HG02884 (cell line): ENCODE data around the gene ITPKB.
"Not testable (repeated sequence)": the region's sequence is repeated elsewhere in the genome, so short reads cannot be mapped to it uniquely, and the experiment has no call there.

Experiments
- ATAC-seq: cut with Tn5 transposase; IDR thresholded peaks from one replicate; pipeline ENCODE4 v1.9.1; 2021; ENCODE audit warnings: mild to moderate bottlenecking, moderate library complexity; ENCODE audit not compliant: unreplicated experiment

The ITPKB gene

DNA sequence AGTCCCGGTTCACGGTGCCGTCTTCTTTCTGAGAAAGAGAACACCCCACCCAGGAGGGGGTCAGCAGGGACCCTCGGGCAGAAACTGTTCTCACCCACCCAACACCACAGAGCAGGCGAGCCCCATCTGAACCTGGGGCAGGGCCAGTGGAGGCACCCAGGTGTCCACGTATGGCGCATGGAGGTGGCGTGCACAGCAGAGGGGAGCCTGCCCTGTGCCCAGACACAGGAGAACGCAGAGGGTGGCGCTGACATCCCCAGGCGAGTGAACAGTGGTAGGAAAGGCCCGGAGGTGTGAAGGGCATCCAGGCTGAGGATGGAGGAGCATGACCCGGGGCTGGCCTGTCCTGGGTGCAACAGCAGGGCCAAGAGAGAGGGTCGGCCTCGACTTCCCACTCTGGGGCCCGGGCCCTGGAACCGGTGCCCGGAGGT lies 99.4 kb downstream of the ITPKB start:
- no peak for ATAC-seq

DNA sequence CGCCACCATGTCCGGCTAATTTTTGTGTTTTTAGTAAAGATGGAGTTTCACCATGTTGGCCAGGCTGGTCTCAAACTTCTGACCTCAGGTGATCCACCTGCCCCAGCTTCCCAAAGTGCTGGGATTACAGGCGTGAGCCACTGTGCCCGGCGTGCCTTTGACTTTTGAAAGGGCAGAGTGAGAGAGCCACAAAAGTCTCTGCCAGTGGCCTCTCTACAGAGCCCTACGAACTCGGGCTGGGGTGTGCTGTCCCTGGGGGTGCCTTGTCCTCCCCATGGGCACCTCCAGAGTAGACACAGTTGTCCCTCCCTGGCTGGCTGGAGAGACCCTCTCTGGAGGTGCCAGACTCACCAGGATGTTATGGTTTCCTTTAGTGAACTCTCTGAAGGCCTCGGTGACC lies 99.9 kb downstream of the ITPKB start:
- ATAC-seq = not testable (repeated sequence)

DNA sequence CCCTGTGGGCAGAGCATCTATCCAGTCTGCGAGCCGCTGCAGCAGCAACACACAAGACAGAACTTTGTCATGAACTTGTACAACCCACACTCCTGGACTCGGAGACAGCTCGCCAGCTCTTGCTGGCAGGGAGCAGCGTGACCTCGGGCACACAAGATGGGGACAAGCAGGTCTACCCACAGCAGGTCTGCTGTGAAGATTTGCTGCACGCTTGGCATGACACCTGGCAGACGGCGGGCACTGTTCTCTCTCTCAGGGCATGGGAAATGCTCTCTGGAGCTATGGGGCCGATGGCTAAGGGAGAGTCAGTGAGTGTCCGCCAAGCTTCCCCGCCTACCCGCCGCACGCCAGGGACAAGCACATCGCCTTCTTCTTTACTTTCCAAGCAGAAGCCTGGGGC lies 100.5 kb downstream of the ITPKB start:
- ATAC-seq = no peak

DNA sequence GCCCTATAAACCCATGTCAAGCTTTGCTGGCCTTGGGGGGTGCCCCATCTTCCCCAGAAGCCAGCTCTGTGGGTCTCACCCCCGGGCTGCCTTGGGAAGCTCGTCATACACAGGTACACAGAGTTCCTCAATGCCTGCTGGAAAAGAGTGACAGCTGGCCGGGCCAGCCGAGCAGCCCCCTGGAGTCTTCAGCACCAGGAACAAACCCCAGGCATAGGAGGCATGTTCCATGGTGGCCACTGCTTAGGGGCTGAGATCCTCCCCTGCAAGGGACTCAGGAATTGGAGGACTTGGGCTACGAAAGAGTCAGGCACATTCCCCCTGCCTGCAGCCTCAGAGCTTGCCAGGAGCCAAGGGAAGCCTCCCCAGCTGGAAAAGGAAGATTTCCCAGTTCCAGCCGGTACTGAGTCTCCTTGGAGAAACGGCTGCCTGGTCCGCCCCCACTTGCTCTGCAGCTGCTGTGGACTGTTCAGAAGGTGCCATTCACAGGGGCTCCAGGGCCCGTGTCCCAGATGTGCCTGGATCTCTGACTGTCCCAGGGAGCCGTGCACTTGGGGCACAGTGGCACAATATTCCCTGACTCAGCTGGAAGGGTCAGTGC lies 101.0 kb downstream of the ITPKB start:
- ATAC-seq = no peak

DNA sequence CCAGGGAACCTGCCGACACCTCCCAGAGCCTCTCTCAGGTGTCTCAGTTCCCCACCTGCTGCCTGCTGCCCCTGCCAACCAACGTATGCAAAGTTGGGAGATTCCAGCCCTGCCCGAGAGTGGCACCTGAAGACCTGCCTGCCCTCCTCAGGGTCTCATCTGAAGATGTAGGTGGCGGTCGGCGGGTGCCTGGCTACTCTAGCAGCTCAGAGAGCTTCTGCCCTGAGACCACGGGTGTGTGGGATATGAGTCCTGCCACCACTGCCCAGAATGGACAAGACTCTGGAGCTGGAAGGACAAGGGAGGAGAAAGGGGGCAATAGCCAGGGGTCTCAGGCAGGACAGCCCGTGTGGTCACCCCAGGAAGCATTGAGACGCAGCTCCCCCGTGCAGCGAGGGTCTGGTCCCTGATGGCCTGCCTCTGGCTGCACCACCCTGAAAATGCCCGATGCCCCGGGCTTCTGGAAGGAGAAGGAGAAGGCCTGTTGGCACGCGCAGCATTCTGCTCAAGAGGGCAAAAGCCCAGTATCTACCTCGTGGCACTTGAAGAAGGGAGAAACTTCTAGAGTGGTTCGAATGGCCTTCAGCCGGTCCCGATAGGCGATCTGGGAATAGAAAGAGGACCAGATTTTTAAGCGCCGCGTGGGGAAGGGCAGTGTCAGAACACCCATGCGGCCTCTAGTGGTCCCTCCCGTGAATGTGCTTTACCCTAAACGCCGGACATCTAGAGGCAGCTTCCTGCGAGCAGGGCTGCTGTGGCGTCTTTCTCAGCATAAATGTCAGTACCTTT lies 101.7 kb downstream of the ITPKB start:
- no peak for ATAC-seq

DNA sequence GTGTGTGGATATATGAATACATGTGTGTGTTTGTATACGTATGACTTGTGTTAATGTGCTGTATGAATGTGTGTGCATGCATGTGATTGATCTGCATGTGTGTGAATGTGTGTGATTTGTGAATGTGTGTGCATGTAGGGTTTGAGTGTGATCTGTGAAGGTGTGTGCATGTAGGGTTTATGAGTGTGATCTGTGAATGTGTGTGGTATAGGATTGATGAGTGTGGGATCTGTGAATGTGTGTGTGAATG lies 102.3 kb downstream of the ITPKB start:
- no peak for ATAC-seq

DNA sequence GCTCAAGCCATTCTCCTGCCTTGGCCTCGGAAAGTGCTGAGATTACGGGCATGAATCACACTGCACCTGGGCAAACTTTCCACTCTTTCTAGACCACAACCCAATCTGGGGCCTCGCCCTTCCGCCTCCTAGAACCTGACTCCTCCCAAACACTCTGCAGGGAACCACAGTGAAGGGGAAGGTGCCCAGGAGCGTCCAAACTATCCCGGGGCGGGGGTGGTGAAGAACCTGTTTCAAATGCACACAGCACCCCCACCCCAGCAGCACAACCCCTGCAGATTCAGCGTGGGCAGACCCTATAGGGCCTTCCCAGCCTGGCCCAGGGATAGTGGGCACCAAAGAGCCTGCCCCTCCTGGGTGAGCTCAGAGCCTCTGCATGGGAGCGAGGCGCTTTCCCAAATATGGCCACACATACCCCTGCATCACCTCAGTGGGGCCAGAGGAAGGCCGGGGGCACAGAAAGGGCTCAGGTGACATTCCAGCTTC lies 103.6 kb downstream of the ITPKB start:
- no peak for ATAC-seq

DNA sequence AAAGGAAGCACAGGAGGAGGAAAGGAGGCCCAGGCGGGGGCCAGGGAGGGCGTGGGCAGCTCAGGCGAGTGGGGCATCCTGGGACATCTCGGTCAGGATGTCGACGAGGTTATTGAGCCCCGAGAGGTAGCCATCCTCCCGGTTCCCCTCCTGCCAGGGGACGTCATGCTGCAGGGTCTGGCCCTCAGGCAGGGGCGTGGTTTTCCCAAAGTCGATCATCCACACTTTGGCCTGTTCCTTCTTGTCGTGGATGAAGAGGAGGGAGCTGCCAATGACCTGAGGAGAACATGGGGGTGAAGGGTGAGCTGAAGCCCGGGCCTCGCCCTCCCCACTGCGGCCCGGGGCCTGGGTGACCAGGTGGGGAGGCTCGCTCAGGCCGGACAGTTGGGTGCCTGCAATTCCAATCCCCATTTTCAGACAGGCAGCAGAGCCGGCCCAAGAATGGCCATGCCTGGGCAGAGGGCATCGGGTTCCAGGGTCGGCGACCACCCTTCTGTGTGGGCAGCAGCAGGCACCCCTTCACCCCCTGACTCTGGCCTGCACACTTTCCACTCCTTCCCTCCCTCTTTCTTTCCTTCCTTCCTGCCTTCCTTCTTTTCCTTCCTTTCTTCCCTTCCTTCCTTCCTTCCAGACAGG lies 104.4 kb downstream of the ITPKB start:
- ATAC-seq = no peak

DNA sequence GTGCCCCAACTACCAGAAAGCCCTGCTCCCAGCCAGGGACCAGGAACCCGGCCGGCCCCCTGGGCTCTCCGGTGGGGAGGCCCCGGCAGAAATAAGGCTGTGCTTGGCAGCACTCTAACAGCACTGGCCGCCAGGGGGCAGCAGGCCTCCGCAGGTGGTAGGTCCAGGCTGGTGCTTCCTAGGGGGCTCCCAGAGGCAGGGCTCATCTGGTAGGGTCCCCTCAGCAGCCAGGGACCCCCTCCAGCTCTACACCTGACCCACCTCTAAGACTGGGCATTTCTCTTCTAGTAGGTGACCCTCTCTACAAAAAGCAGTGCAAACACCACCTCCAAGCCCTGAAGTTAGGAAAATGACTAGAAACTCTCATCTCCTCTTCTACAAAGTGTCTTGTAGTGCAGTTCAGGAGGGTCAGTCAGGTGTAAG lies 104.9 kb downstream of the ITPKB start:
- peak; percentile 63 for ATAC-seq

DNA sequence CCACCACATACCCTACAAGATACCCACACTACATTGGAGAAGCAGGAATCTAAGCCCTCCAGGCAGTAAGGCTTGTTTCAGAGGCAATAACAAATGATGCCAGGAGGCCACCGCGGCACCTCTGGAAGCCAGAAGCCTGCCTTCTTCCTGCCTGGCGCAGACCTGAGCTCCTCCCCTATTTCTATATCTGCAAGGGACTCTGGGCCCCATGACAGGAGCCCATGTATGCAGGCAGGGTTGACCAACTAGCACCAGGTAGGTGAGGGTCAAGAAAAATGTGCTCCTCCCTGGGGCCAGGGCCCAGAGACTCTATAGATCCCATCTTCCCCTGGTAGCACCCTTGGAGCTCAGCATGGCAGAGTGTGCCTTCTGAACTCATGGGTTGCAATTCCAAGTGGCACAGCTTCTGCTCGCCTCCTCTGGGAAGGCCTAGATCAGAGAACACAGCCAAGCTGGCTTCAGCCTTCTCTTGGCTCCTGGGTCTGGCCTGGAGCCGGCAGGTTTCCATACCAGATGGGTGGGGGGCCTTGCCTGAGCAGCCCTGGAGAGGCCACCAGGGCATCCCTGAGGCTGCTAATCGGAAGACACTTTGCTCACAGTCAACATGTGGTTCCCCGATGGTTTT lies 105.4 kb downstream of the ITPKB start:
- peak; percentile 6 for ATAC-seq

DNA sequence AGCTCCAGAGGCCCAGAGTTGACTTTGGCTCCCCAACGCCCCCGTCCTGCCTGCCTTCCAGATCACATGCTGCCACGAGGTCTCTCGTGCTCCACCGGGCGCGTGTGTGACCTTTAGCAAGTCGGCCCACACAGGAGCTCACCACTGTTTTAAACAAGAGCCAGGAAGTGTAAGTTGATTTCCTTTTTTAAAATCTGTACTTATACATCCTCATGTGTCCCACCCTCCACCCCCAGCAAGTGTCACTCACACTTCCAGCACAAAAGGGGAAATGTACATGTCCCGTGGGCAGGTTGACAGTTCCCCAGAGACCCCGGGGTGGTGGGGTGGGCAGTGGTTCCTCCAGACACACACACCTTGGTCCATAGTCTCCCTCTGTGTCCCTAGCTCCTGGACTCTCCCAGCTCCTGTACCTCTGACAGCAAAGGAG lies 106.1 kb downstream of the ITPKB start:
- no peak for ATAC-seq

DNA sequence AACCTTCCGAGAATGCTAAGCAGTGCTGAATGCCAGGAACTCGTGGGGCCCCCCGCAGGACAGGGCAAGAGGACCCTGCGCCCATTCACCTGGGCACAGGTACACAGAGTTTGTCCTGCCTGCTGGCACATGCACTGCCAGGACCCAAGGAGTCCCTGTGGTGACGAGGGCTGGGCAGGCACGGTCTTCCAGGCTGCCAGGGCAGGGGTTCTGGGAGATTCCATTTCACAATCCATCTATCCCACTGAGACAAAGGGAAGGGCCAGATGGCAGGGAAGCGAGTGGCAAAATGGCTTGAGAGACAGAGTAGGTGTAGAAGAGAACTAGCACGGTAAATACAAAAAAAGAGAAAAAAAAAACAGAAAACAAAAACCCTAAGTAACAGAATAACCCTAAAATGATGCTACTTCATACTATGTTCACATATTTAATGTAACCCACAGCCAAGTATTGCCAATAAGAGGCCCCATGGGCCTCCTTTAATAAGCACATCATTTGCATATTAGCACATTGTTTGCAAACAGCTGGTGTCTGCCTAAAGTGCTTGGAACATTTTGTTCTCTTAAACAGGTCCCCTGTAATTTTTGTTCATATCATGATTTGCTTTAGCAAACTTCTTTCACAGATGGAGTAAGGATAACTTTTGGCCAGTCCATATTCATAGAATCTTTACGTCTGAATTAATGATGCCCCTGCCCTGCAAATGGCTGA lies 106.8 kb downstream of the ITPKB start:
- no peak for ATAC-seq

DNA sequence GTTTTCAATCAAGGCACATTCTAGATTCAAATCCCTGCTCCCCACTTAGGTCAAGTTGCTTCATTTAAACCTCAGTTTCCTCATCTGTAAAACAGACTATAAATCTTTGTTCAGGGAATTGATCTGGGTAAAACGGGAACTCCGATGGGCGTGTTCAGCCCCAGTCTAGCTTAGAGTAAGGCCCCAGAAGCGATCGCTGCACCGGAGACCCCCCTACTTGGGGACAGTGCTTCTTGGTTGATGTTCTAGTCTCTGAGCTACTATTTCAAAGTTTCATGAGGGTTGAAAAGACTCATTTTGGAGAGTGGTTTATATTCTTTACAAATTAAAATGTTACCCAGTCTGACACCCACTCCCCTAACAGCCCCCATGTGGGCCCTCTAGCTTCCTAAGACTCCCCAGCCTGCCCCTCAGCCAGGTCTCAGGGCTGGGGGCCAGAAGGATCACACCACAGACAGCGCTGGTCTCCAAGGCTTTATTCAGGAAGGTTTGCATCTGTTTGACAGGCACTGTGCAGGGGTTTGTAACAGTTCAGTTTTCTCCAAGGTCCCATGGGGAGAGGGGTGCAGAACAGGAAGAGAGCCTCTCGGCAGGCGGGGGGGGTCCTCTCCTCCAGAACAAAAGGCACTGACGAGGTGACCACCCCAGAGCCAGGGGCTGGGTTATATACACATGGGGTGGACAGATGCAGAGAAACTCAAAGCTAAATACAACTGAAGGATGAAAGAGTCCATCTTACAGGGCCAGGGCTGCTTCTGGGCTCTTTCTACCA lies 107.7 kb downstream of the ITPKB start:
- ATAC-seq = no peak

DNA sequence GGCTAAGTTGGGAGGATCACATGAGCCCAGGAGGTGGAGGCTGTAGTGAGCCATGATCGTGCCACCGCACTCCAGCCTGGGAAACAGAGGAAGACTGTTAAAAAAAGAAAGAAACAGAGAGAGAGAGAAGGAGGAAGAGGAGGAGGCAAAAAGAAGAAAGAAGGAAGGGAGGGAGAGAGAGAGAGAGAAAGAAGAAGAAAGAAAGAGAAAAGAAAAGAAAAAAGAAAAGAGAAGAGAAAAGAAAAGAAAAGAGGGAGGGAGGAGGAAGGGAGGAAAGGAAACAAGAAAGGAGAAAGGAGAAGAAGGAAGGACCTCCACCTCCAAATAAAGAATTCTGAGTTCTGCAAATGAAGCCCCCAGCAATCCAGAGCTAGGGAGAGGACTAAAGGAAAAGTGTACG lies 108.5 kb downstream of the ITPKB start:
- no peak for ATAC-seq

DNA sequence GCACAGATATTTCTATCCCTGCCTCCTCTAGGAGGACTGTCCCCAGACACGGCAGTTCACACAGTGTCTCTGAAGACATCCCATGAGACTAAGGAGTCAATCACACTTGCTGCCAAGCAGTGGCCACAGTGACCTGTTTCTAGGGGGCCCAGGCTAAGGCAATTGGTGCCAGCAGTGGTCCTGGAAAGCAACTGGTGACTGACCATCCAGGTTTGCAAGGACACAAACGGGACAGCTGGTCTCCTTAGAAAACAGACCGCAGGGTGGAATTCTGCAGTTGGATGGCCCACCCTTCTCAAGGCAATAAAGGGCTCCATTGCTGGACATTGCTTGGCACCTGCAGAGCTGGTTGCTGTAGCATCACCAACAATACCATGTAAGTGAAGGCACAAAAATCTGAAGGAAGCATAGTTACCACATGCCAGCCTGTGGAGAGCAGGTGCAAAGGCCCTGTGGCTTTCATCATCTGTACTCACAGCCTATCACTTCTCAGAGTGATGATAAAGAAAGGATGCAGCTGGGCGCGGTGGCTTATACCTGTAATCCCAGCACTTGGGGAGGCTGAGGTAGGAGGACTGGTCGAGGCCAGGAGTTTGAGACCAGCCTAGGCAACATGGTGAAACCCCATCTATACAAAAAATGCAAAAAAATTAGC lies 109.1 kb downstream of the ITPKB start:
- ATAC-seq = no peak

DNA sequence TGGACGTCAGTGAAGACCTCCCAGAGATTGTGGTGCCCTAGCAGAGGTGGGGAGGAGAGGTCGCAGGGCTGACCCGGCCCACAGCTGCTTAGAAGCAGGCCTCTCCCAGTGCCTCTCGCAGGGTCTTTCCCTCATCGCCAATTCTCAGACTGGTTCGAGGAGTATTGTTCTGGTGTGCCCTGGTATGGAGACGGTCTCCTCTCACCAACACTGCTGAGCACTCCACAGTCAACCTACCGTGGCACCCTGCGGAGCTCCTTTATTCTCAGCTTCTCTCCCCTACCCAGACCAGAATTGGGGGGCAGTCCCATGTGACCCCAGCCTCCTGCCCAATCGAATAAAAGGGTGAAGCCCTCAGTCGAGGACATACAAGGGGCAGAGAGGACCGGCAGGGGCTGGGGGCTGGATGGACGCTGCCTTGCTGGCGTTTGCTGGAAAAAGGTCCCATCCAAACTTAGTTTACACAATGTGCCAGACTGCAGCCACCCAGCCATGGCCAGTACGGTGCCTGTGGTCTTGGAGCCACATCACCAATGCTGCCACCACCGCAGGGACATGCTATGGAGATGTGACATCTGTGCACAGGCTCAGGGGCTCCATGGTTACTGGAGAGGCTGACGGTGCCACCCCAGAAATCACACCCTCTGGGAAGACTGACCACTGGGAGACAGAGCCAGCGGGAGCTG lies 109.7 kb downstream of the ITPKB start:
- ATAC-seq = no peak

DNA sequence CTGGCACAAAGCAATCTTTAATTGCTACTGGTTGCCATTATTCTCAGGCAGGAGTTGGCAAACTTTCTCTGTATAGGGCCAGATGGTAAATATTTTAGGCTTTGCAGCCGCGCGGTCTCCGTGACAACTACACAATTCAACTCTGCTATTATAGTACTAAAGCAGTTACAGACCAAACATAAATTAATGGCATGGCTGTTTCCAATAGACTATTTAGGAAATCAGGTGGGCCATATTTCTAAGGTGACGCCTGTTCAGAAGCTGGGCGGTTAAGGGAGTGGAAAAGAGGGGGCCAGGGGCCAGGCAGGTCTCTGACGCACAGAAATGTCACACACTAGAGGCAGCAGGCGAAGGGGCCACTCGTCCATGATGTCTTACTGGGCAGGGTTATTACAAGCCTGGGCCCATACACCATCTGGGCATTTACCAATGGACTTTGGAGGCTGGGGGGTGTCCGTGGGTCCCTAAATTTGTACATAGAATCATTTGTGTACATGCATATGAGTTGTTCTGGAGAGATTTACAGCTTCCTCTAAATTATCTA lies 110.4 kb downstream of the ITPKB start:
- ATAC-seq = no peak

DNA sequence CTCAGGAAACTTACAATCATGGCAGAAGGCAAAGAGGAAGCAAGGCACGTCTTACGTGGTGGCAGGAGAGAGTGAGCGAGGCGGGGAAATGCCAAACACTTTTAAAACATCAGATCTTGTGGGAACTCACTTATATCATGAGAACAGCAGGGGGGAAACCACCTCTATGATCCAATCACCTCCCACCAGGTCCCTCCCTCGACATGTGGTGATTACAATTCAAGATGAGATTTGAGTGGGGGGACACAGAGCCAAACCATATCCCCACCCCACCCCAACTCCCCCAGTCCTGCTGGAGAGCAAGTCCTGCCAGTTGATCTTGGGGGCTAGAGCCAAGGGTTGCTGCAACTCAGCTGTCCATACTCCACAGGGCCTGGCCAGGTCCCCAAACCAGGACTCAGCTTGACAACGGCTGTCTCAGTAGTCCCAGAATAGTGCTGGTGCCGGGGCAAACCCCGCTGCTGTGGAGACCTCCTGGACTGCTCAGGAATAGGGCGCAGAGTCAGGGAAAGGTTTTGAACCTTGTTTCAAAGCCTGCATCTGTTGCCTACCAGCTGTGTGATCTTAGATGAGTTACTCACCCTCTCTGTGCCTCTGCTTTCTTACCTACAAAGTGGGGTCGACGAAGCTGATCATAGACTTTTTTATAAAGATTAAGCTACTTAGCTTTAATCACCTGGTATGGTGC lies 111.0 kb downstream of the ITPKB start:
- no peak for ATAC-seq
